Epithelial cell of esophagus (primary cell): ENCODE measurements around the gene ANO5.
"Not testable (repeated sequence)": the region's sequence is repeated elsewhere in the genome, so short reads cannot be mapped to it uniquely, and the experiment has no call there.

Experiments used
- DNase-seq: peaks from one replicate; pipeline ENCODE4 v3.0.0; 2010; ENCODE audit warnings: low read depth
- H3K4me3 ChIP-seq: 2 replicates; pipeline ENCODE4 v1.5.1; 2011; ENCODE audit warnings: mild to moderate bottlenecking, low read length, control low read depth
- TF ChIP-seq, protein P1 (sequence below): IDR thresholded peaks from 2 replicates; pipeline ENCODE4 v1.5.1; 2011; ENCODE audit warnings: low read depth, mild to moderate bottlenecking, low read length, control low read depth, inconsistent platforms; ENCODE audit not compliant: insufficient read depth; ENCODE audit errors: missing control alignments

The ANO5 gene

DNA sequence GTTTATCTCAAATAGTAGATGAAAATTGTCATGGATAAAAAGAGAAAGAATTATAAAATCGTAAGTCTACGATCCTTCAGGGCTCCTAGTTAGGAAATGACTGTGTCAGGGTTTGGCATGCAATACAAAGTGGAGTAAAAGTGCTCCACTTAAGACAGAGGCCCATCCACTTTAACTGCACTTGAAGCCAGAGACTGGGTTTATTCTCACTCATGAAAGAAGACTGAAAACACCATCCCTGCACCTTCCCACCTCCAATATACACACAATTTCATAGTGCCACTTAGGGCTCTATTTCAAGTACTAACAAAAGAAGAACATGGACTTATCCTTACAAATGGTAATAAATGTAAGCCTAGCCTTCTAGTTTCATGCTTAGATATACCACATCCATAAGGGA is 70.7 kb downstream of the ANO5 start:
- H3K4me3 ChIP-seq: no peak overlapping the region
- TF ChIP-seq, protein P1, sequence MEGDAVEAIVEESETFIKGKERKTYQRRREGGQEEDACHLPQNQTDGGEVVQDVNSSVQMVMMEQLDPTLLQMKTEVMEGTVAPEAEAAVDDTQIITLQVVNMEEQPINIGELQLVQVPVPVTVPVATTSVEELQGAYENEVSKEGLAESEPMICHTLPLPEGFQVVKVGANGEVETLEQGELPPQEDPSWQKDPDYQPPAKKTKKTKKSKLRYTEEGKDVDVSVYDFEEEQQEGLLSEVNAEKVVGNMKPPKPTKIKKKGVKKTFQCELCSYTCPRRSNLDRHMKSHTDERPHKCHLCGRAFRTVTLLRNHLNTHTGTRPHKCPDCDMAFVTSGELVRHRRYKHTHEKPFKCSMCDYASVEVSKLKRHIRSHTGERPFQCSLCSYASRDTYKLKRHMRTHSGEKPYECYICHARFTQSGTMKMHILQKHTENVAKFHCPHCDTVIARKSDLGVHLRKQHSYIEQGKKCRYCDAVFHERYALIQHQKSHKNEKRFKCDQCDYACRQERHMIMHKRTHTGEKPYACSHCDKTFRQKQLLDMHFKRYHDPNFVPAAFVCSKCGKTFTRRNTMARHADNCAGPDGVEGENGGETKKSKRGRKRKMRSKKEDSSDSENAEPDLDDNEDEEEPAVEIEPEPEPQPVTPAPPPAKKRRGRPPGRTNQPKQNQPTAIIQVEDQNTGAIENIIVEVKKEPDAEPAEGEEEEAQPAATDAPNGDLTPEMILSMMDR: no peak
- DNase-seq: no peak

DNA sequence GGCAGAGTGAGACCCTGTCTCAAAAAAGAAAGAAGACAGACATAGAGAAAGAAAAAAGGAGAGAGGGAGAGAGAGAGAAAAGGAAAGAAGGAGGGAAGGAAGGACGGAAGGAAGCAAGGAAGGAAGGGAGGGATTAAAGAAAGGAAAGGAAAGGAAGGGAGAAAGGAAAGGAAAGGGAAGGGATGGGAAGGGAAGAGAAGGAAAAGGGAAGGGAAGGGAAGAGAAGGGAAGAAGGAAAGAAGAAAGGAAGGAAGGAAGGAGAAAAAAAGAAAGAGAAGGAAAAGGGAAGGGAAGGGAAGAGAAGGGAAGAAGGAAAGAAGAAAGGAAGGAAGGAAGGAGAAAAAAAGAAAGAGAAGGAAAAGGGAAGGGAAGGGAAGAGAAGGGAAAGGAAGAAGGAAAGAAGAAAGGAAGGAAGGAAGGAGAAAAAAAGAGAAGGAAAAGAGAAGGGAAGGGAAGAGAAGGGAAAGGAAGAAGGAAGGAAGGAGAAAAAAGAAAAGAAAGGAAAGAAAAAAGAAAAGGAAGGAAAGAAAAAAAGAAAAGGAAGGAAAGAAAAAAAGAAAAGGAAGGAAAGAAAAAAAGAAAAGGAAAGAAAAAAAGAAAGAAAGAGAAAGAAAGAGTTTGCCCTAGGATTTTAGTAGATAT is 76.2 kb downstream of the ANO5 start:
- not testable (repeated sequence) for DNase-seq, H3K4me3 ChIP-seq

DNA sequence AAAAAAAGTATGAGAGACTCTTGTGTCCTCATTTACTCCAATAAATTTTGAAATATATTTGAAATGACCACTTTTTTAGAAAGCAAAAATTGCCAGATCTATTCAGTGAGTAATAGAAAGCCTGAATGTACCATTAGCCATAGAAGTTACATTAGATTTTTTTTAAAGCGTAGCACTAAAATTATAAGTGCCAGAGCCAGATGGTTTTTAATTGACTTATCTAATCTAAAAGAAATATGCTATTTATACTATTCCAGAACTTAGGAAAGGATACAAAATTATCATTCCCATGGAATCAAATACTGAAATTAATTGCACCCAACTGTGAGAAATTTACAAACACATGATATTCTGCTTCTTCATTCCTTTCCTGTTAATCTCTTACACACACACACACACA is 80.9 kb downstream of the ANO5 start:
- TF ChIP-seq, protein P1: no peak
- no peak for DNase-seq
- no peak overlapping the region for H3K4me3 ChIP-seq

GRCh38 chr11:22275600-22275999 is 82.7 kb downstream of the ANO5 start:
- H3K4me3 ChIP-seq: no peak overlapping the region
- TF ChIP-seq, protein P1: no peak
- DNase-seq: no peak

- no peak overlapping the region for H3K4me3 ChIP-seq
- no peak for DNase-seq
- TF ChIP-seq, protein P1: no peak
These were observed 83.7 kb downstream of the ANO5 start for GRCh38 chr11:22276535-22276934.

DNA sequence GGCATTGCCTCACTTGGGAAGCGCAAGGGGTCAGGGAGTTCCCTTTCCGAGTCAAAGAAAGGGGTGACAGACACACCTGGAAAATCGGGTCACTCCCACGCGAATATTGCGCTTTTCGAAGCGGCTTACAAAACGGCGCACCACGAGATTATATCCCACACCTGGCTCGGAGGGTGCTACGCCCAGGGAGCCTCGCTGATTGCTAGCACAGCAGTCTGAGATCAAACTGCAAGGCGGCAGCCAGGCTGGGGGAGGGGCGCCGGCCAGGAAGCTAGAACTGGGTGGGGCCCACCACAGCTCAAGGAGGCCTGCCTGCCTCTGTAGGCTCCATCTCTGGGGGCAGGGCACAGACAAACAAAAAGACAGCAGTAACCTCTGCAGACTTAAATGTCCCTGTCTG is 92.1 kb downstream of the ANO5 start:
- not testable (repeated sequence) for H3K4me3 ChIP-seq, DNase-seq

GRCh38 chr11:22302368-22302767 is 109.5 kb downstream of the ANO5 start:
- TF ChIP-seq, protein P1: no peak
- DNase-seq: no peak
- no peak overlapping the region for H3K4me3 ChIP-seq

- TF ChIP-seq, protein P1: peak; percentile 51
- peak; percentile 49 for DNase-seq
- H3K4me3 ChIP-seq: no peak overlapping the region
These were observed 111.6 kb downstream of the ANO5 start for GRCh38 chr11:22304337-22304961.
